HG03575 (cell line): ENCODE measurements around the gene SDK2.

Experiments
- ATAC-seq: cut with Tn5 transposase; IDR thresholded peaks from one replicate; pipeline ENCODE4 v1.9.1; 2021; ENCODE audit not compliant: unreplicated experiment, insufficient number of reproducible peaks, low FRiP score; ENCODE audit errors: extremely low read depth

Gene SDK2

GRCh38 chr17:73526952-73527351, 117.3 kb downstream of the SDK2 start:
- ATAC-seq = no peak

GRCh38 chr17:73524941-73525679, 119.1 kb downstream of the SDK2 start:
- no peak for ATAC-seq

GRCh38 chr17:73522696-73523095, 121.5 kb downstream of the SDK2 start:
- no peak for ATAC-seq

- no peak for ATAC-seq
These were observed 122.1 kb downstream of the SDK2 start for GRCh38 chr17:73522107-73522506.

- ATAC-seq = no peak
These were observed 122.9 kb downstream of the SDK2 start for GRCh38 chr17:73521376-73521775.

- ATAC-seq = no peak
These were observed 123.9 kb downstream of the SDK2 start for GRCh38 chr17:73520369-73520761.

GRCh38 chr17:73519714-73520368, 124.4 kb downstream of the SDK2 start:
- ATAC-seq = no peak

- ATAC-seq = no peak
These were observed 125.2 kb downstream of the SDK2 start for GRCh38 chr17:73519011-73519410.

- no peak for ATAC-seq
These were observed 127.8 kb downstream of the SDK2 start for GRCh38 chr17:73516431-73516830.

- ATAC-seq = no peak
These were observed 129.9 kb downstream of the SDK2 start for GRCh38 chr17:73514146-73514863.

GRCh38 chr17:73513426-73513825, 130.8 kb downstream of the SDK2 start:
- no peak for ATAC-seq

GRCh38 chr17:73511719-73512115, 132.5 kb downstream of the SDK2 start:
- no peak for ATAC-seq

- ATAC-seq = no peak
These were observed 133.1 kb downstream of the SDK2 start for GRCh38 chr17:73510981-73511718.

GRCh38 chr17:73508931-73509605, 135.2 kb downstream of the SDK2 start:
- no peak for ATAC-seq

- ATAC-seq = no peak
These were observed 136.0 kb downstream of the SDK2 start for GRCh38 chr17:73508057-73508930.

- ATAC-seq = no peak
These were observed 137.5 kb downstream of the SDK2 start for GRCh38 chr17:73506470-73507435.

- ATAC-seq = no peak
These were observed 140.7 kb downstream of the SDK2 start for GRCh38 chr17:73503560-73503959.
